MM.1S (cell line): ENCODE measurements around the gene DISC1.

Experiments used
- DNase-seq: peaks from one replicate; pipeline ENCODE4 v3.0.0-alpha.2; 2015
- H2AFZ ChIP-seq: fragments of 300-600 bp; sonication (generic); 2 replicates; pipeline ENCODE4 v1.6.0; 2016; ENCODE audit warnings: antibody characterized with exemption, low read length
- H3F3A ChIP-seq: fragments of 300-600 bp; sonication (generic); 2 replicates; pipeline ENCODE4 v1.6.1; 2016; ENCODE audit warnings: mild to moderate bottlenecking, antibody characterized with exemption, low read length, moderate library complexity, mixed read lengths; ENCODE audit not compliant: insufficient read depth
- H3K27ac ChIP-seq: fragments of 300-600 bp; sonication (generic); 2 replicates; pipeline ENCODE4 v1.5.1; 2016; ENCODE audit warnings: mild to moderate bottlenecking, low read length
- H3K27me3 ChIP-seq: fragments of 300-600 bp; sonication (generic); replicated peaks from 2 replicates; pipeline ENCODE4 v1.6.0; 2016; ENCODE audit warnings: low read length; ENCODE audit not compliant: insufficient read depth
- H3K36me3 ChIP-seq: fragments of 300-600 bp; sonication (generic); replicated peaks from 2 replicates; pipeline ENCODE4 v1.6.1; 2016; ENCODE audit warnings: mild to moderate bottlenecking, low read length, mixed read lengths; ENCODE audit not compliant: insufficient read depth
- H3K4me1 ChIP-seq: fragments of 300-600 bp; sonication (generic); 2 replicates; pipeline ENCODE4 v1.6.1; 2016; ENCODE audit warnings: low read length, mixed read lengths
- H3K4me2 ChIP-seq: fragments of 300-600 bp; sonication (generic); 2 replicates; pipeline ENCODE4 v1.6.0; 2016; ENCODE audit warnings: low read depth, low read length
- H3K4me3 ChIP-seq: fragments of 300-600 bp; sonication (generic); 2 replicates; pipeline ENCODE4 v1.5.1; 2016; ENCODE audit warnings: low read length, mixed read lengths
- H3K79me2 ChIP-seq: fragments of 300-600 bp; sonication (generic); 2 replicates; pipeline ENCODE4 v1.6.1; 2016; ENCODE audit warnings: mixed run types, low read length, mixed read lengths
- H3K9ac ChIP-seq: fragments of 300-600 bp; sonication (generic); 2 replicates; pipeline ENCODE4 v1.6.1; 2016; ENCODE audit warnings: low read length, mixed read lengths
- H3K9me2 ChIP-seq: fragments of 300-600 bp; sonication (generic); replicated peaks from 2 replicates; pipeline ENCODE4 v1.6.1; 2016; ENCODE audit warnings: mild to moderate bottlenecking, low read length, mixed read lengths; ENCODE audit not compliant: insufficient read depth
- H3K9me3 ChIP-seq: fragments of 300-600 bp; sonication (generic); replicated peaks from 2 replicates; pipeline ENCODE4 v1.6.1; 2016; ENCODE audit warnings: mild to moderate bottlenecking, low read length, mixed read lengths; ENCODE audit not compliant: insufficient read depth
- H4K20me1 ChIP-seq: fragments of 300-600 bp; sonication (generic); 2 replicates; pipeline ENCODE4 v1.6.1; 2016; ENCODE audit warnings: mild to moderate bottlenecking, low read length, moderate library complexity, mixed read lengths; ENCODE audit not compliant: insufficient read depth
- CTCF ChIP-seq: fragments of 300-600 bp; sonication (generic); IDR thresholded peaks from 2 replicates; pipeline ENCODE4 v1.5.1; 2016; ENCODE audit warnings: antibody characterized with exemption, low read length, mixed read lengths
- EZH2 ChIP-seq: fragments of 300-600 bp; sonication (generic); optimal IDR thresholded peaks from 2 replicates; pipeline ENCODE3; 2017; ENCODE audit warnings: low read depth, mild to moderate bottlenecking, antibody characterized with exemption, low read length, mixed read lengths
- EZH2phosphoT487 ChIP-seq: fragments of 300-600 bp; sonication (generic); IDR thresholded peaks from 2 replicates; pipeline ENCODE4 v1.6.1; 2018; ENCODE audit warnings: antibody characterized with exemption, low read length

DISC1 gene

GRCh38 chr1:231688989-231689388, 62.4 kb downstream of the DISC1 start:
- Histone ChIP-seq H4K20me1 (no peaks in the 10 kb centered on the region), H3K9me2 (no peaks in the 10 kb centered on the region), H3K27me3 (no peaks in the 10 kb centered on the region), H3K27ac (no peak overlapping the region), H2AFZ (no peak overlapping the region), H3K4me1 (no peaks in the 10 kb centered on the region), H3K4me3 (no peak overlapping the region), H3K79me2 (no peaks in the 10 kb centered on the region), H3K9ac (no peak overlapping the region), H3K9me3 (no peaks in the 10 kb centered on the region), H3K4me2 (no peak overlapping the region), H3F3A (no peaks in the 10 kb centered on the region), H3K36me3 (no peaks in the 10 kb centered on the region)
- no peak for DNase-seq
- TF ChIP-seq EZH2, result no peak
- no peak for TF ChIP-seq EZH2phosphoT487
- TF ChIP-seq CTCF, result no peak

DNA sequence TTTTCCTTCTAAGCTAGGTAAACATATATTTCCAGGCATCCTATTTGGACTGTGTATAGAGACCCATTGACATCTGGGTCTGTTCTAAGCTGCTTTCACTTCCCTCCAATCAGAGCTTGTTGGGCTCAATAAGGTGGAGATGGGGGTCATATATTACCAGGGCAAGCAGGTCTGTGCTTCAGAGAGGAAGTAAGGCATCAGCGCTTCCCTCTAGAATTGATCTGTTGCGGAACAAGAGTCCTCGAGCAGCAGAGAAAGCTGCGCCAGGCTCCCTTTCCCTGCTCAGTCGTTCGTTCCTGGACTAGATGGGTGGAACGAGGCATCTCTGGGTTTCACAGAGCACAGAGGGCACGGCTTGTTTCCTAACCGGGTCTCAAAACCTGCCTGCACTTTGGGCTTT, 63.5 kb downstream of the DISC1 start:
- no peaks in the 10 kb centered on the region for H3K4me1 ChIP-seq
- H3K79me2 ChIP-seq, result no peaks in the 10 kb centered on the region
- H3K27ac ChIP-seq, result no peak overlapping the region
- H3K4me3 ChIP-seq, result no peak overlapping the region
- no peaks in the 10 kb centered on the region for H3K27me3 ChIP-seq
- no peaks in the 10 kb centered on the region for H3F3A ChIP-seq
- H2AFZ ChIP-seq, result no peak overlapping the region
- no peaks in the 10 kb centered on the region for H3K9me2 ChIP-seq
- no peak overlapping the region for H3K4me2 ChIP-seq
- H3K9ac ChIP-seq, result no peak overlapping the region
- no peak for DNase-seq
- H4K20me1 ChIP-seq, result no peaks in the 10 kb centered on the region
- no peak for TF ChIP-seq CTCF
- no peak for TF ChIP-seq EZH2
- no peak for TF ChIP-seq EZH2phosphoT487
- H3K36me3 ChIP-seq, result no peaks in the 10 kb centered on the region
- no peaks in the 10 kb centered on the region for H3K9me3 ChIP-seq

DNA sequence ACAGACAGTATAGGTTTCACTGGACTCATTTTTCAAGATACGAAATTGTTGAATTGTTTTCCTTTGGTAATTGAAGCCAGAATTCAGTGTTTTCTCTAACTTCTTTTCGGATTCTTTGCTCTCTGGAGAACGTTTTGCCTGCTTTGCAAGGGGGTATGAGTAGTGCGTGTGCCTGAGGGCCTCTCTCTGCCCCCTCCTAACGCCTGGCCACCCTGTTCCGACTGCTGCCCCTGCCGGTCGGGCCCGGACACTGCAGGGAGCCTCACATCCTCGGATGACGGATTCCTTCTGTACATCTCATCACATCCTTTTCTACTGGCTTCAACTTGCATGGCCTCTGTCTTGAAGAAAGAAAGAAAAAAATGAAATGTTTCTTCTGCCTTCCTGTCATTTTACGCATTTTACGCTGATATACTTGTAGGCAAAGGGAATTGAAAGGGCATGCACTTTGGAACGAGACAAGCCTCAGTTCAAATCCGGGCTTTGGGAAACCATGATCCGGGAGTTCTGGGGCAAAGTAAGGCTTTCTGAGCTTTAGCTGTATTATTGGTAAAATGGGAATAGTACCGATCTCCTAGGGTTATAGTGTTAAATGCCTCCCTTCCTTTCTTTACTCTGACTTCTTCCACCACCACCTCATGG, 65.1 kb downstream of the DISC1 start:
- Histone ChIP-seq H3K9ac (no peak overlapping the region), H3K9me2 (no peaks in the 10 kb centered on the region), H3K79me2 (no peaks in the 10 kb centered on the region), H3K9me3 (no peaks in the 10 kb centered on the region), H3K27me3 (no peaks in the 10 kb centered on the region), H3K27ac (no peak overlapping the region), H3F3A (no peaks in the 10 kb centered on the region), H4K20me1 (no peaks in the 10 kb centered on the region), H3K4me3 (no peak overlapping the region), H3K4me2 (no peak overlapping the region), H3K4me1 (no peaks in the 10 kb centered on the region), H2AFZ (no peak overlapping the region), H3K36me3 (no peaks in the 10 kb centered on the region)
- no peak for DNase-seq
- TF ChIP-seq CTCF (peak; percentile 21), EZH2phosphoT487 (no peak), EZH2 (no peak)
